Activated CD8-positive, alpha-beta memory T cell treated with anti-CD3 and anti-CD28 coated beads for 1 hour (primary cell): ENCODE data around the gene CCDC85C.

ENCODE experiments used
- DNase-seq, 2 donors: peaks; one replicate each; pipeline ENCODE4 v3.0.0-alpha.2; 2020; ENCODE audit warnings: low read depth in 1 of 2; ENCODE audit errors: extremely low read depth in 1 of 2

CCDC85C gene

GRCh38 chr14:99514552-99515300 is 89.3 kb downstream of the CCDC85C start:
- no peak for DNase-seq

GRCh38 chr14:99513946-99514551 is 90.0 kb downstream of the CCDC85C start:
- DNase-seq: no peak

DNA sequence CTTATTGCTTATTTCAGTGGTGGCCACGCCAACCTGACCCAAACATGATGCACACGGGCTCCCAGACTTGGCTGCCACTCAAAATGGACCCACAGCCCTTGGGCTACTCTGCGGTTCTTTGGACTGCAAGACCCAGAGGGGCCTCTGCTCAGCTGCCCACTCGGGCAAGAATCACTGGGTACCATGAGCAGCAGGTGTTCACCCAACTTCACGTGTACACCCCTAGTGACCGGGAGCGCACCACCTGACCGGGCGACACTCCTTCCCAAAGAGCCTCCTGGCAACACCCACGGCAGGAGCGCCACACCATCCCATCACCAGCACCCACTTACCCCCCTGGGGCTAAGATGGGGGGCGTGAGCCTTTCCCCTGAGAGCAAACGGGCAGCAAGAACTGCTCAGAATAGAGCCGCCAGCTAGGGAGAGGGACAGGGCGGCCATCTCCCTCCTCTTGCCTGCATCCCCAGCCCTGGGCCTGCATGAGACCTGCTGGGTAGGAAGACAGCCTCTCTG is 90.8 kb downstream of the CCDC85C start:
- DNase-seq: no peak

- no peak for DNase-seq
These were observed 91.3 kb downstream of the CCDC85C start for GRCh38 chr14:99512571-99513182.

DNA sequence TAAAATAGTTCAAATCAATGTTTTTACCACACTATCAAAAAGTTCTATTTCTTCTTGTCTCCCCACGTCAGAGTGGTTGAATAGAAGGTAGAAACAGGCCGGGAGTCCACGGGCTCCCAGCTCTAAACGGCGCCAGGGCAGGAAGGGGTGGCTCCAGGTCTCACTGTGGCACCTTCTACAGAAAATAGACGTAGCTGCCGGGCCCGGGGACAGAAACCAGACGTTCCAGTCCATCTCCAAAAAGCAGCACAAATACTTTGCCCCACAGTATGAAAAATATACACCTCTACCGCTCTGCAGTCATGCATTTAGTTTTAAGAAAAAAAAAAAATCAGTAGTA is 91.9 kb downstream of the CCDC85C start:
- DNase-seq: no peak

DNA sequence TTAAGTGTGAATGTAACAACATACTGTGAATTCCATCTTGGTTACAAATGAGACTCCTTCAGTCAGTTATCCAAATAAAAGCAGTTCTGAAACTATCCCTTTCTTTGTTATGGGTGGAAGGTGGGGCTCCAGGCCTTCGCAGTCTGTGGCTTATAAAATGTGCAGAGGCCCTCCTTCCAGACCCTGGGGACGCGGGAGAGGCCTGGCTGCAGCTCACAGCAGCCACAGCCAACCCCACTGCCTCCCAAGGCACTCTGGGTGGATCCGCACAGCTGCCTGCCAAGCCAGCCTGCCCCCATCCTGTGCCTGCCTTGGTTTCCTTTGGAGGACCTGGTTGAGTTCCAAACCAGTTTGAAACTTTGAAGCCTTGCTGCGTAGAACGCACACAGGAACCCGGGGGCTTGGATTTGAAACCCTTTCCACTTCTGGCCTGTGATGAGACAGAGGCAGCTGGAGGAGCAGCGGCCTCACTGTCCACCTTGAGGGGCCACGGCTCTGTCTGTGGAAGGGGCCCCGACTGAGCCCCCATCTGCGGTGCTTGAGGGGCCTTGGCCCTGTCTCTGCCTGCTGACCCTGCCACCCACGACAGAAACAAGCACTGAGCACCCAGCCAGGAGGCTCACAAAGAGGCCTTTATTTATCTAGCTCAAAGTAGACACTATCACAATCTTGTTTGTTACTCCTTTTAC is 92.4 kb downstream of the CCDC85C start:
- DNase-seq: no peak

DNA sequence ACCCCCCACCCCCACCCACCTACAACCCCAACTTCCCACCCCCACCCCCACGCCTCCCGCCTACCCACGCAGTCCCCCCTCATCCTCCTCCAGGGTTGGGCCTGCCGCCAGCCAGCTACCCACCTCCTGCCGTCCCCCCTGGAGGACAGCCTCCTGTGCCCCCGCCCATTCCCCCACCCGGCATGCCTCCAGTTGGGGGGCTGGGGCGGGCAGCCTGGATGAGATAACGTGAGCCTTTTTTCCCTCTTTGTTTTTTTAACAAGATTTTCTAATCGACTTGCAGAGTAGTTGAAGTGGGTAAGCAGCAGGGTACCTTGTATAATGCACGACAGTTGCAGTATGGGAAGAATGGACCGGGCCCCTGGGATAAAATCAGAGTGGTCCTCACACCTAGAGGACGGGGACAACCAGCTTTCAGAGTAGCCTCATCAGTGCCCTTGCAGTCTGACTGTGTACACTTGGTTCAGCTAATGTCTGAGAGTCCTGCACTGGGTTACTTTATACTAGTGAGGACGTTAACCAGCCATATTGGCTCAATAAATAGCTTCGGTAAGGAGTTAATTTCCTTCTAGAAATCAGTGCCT is 93.4 kb downstream of the CCDC85C start:
- no peak for DNase-seq

GRCh38 chr14:99509871-99510555 is 94.0 kb downstream of the CCDC85C start:
- DNase-seq: no peak

DNA sequence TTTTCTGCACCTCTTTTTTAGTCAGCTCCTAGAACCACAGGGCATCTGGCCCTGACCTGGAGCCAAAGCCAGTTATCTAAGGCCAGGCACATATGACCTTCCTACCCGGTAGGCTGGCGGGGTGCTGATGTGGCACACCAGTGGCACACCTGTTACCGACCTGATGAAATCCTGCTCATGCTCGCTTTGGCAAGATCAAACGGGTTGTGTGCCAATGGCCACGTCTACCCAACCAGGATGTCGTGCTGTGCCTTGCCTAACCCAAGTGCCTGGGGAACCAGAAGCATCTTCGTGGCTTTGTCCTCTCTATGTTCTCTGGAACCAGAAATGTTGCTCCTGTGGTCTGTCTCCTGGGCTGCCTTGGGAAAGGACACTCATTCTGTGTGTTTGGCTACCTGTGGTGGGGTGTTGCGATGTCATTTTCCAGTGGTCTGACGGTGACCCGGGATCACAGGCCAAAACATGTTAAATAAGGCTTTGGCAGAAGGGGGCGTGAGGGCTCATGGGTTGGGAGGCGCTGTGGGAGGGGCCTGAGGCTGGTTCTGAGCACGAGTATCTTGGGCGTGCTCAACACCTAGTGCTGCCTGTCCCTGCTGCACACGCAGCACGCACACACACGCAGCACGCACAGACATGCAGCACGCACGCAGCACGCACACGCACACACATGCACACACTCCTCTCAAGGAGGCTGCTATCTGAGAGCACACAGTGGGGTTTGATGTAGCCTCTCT is 94.9 kb downstream of the CCDC85C start:
- no peak for DNase-seq

DNA sequence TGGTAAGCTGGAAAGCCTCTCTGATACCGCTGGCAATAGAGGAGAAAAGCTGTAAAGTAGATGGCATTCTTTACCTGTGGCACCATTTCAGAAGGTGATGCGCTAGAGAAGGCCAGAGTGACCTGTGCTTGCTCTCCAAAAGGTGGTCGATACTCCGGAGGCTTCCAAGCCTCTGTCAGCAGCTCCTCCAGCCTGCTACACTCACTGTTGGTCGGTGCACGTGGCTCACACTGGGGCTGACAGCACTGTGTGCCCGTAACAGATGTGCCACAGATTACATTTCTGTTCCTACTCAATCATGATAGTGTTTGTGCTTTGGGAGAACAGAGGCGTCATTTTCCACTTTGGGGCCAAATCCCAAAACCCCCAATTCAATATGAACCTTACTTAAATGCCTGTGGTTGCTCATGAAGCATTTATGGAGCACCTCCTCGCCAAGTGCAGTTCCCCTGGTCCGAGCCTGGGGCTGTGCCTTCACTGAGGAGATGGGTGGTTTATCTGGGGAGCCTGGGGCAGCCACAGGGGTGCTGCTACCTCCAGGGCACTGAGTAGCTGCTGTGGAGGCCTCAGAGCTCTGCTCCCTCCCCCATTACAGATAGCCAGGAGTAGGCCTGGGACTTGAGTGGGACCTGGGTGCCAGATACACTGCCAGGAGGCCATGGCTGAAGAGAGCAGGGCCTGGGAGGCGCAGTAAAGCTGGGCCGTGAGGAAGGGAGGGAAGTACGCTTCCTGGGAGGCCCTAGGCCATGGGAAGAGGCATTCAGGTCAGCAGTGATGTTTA is 96.0 kb downstream of the CCDC85C start:
- DNase-seq: no peak

GRCh38 chr14:99506276-99506675 is 97.7 kb downstream of the CCDC85C start:
- DNase-seq: no peak

GRCh38 chr14:99505089-99505488 is 98.9 kb downstream of the CCDC85C start:
- DNase-seq: no peak

DNA sequence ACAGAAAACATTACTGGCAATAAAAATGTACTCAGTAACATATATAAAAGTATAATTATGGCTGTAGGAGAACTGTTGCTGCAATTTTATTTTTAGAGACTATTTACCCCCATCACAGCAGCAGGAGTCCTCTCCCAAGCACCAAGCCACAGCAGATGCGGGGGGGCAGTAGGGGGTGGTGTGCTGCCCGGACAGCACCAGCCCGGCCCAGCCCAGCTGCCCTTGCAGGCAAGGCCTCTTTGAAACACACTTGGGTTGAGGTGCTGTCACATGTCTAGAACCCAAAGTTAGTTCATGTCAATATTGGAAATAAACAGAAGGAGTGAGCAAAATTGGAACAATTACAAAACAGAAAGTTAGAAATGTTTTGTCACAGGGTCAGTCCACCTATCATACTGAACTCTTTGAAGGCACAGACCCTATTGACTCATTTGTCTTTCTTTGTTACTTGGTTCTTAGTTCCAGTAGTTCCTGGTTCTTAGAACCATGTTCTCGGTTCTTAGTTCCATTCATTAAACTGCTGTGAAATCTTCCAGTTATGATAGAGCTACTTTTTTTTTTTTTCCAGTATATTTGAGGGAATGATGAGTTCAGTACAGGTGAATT is 100.1 kb downstream of the CCDC85C start:
- DNase-seq: no peak

DNA sequence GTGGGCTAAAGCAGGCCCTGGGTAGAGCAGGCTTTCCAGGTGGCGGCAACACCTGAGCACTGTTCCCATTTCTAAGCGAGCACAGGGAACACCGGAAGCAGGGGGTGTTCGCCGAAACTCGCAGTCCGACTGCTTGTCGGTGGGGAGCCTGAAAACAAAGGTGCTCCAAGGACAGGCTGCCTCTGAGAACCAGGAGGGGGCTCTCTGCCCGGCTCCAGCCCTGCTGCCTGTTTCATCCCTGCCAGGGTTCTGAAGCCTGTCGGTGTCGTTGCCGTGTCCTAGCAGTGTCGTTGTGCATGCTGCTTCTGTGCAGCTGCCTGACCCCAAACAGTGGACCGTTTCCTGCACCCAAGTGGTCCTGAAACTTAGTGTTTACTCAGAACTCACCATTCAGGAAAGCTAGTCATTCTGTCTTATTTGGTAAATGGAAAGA is 101.0 kb downstream of the CCDC85C start:
- DNase-seq: no peak

GRCh38 chr14:99497894-99498293 is 106.1 kb downstream of the CCDC85C start:
- DNase-seq: no peak

DNA sequence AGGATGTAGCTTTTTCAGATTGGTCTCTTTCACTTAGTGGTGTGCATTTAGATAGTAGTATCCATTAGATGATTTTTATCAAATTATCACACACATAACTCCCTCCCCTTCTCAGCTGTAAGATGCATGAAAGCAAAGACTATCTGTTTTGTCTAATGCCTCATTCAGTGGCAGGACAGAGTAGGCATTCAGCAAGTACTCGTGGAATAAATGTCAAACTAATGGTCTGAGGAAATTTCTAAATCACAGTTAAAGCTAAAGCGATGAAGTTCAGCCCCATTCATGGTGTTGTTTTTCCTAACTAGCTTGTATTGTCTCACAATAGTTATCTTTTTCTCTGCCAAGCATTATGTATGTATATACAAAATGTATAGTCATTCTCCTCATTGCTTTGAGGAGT is 106.7 kb downstream of the CCDC85C start:
- no peak for DNase-seq

GRCh38 chr14:99484106-99484505 is 119.9 kb downstream of the CCDC85C start:
- no peak for DNase-seq

DNA sequence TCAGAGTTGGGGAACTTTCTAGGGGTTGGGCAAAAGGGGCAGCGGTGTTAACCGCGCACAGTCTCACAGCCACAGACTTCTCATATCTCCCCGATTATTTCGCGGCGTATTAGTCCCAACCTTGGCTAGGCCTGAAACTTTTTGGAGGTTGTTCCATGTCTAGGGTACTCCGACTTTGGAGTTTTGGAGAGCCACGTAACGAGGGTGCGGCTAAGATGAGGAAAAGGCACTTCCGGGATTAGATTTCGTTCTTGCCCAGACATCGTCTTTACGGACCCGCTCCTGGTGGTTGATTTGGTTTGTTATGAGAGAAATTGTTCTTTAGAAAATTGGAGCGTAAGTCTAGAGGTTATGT is 122.3 kb downstream of the CCDC85C start:
- no peak for DNase-seq
